K562 (cell line): Measurements from ENCODE around the gene RASL11A. TPM values are rescaled to one million over a fixed set of nuclear protein-coding genes. Genes with fewer than 3 reads are reported as not detected.

Experiments
- ATAC-seq: fragments of 200-7000 bp; cut with Tn5 transposase; 3 replicates; pipeline ENCODE4 v1.9.1; 2020; ENCODE audit warnings: moderate library complexity
- BruUV-seq: library from RNA; stranded (reverse); fragments of 400-500 nt; replicated peaks from 2 replicates; lab custom pipeline; 2021; lab: Mats Ljungman, UMichigan
- CTCF ChIA-PET: fragments of 300-600 bp; formaldehyde crosslinking; extraction: SDS; loops from one replicate; lab custom pipeline; 2021; ENCODE audit warnings: low intra/inter-chr PET ratio; lab: Yijun Ruan, JAX
- POLR2A ChIA-PET: fragments of 300-600, 350-650 bp; sonication (Branson Sonifier 250); formaldehyde crosslinking; extraction: SDS; loops from one replicate; lab custom pipeline; 2021; ENCODE audit warnings: antibody characterized with exemption, inconsistent platforms; lab: Yijun Ruan, JAX
- DNase-seq, 4 experiments: peaks; one replicate each; pipeline versions ENCODE4 v3.0.0 to v3.0.0-alpha.2; 2011 to 2018; ENCODE audit warnings: low spot score in 3 of 4, mixed read lengths in 3 of 4; ENCODE audit errors: extremely low read depth in 1 of 4
- FAIRE-seq: peaks from 2 replicates; lab custom pipeline; 2011; peaks lifted over from hg19 to GRCh38; lab: Jason Lieb, UNC
- H2AFZ ChIP-seq: 2 replicates; pipeline ENCODE4 v1.6.0; 2011; ENCODE audit warnings: low read depth, low read length, control low read depth, inconsistent platforms
- H3K27ac ChIP-seq: fragments of 200-600 bp; 3 replicates; pipeline ENCODE4 v1.8.0; 2011; ENCODE audit warnings: low read depth, mild to moderate bottlenecking, control low read depth, inconsistent platforms, low read length, moderate library complexity, mixed read lengths; ENCODE audit errors: extremely low read depth
- H3K27me3 ChIP-seq, 2 experiments: fragments of 300-600 bp in 1 of 2; 2 replicates in 1 of 2; 3 replicates in 1 of 2; pipeline versions ENCODE4 v1.6.0 to v1.8.0; 2011; ENCODE audit warnings: inconsistent platforms in 2 of 2, low read length in 2 of 2, mild to moderate bottlenecking in 1 of 2, mixed read lengths in 1 of 2, moderate library complexity in 1 of 2; ENCODE audit not compliant: control insufficient read depth in 2 of 2, insufficient read depth in 2 of 2
- H3K36me3 ChIP-seq: fragments of 300-600 bp; 3 replicates; pipeline ENCODE4 v1.8.0; 2011; ENCODE audit warnings: mild to moderate bottlenecking, low read length, inconsistent platforms; ENCODE audit not compliant: control insufficient read depth, insufficient read depth
- H3K4me1 ChIP-seq, 2 experiments: fragments of 200-600 bp in 1 of 2; replicated peaks in 1 of 2; 2 replicates in 1 of 2; 3 replicates in 1 of 2; pipeline versions ENCODE4 v1.5.1 to v1.8.0; 2011; ENCODE audit warnings: inconsistent platforms in 2 of 2, low read length in 2 of 2, mild to moderate bottlenecking in 1 of 2, mixed read lengths in 1 of 2, moderate library complexity in 1 of 2; ENCODE audit not compliant: control insufficient read depth in 2 of 2, insufficient read depth in 2 of 2
- H3K4me2 ChIP-seq: 2 replicates; pipeline ENCODE4 v1.6.1; 2011; ENCODE audit warnings: low read length, control low read depth, inconsistent platforms, mixed read lengths; ENCODE audit not compliant: insufficient read depth
- H3K4me3 ChIP-seq: fragments of 200-600 bp; sonication (generic), shearing (Covaris generic); 2 replicates; pipeline ENCODE4 v1.5.1; 2016; ENCODE audit warnings: control low read depth, inconsistent platforms
- H3K79me2 ChIP-seq: fragments of 200-600 bp; 3 replicates; pipeline ENCODE4 v1.8.0; 2011; ENCODE audit warnings: low read length, inconsistent platforms; ENCODE audit not compliant: control insufficient read depth, insufficient read depth
- H3K9ac ChIP-seq, 2 experiments: 2 replicates each; pipeline versions ENCODE4 v1.6.0 to v1.6.1; 2011; ENCODE audit warnings: low read depth in 2 of 2, low read length in 2 of 2, control low read depth in 1 of 2, inconsistent platforms in 1 of 2, mild to moderate bottlenecking in 1 of 2, mixed read lengths in 1 of 2; ENCODE audit not compliant: insufficient read depth in 1 of 2
- H3K9me1 ChIP-seq: one replicate; pipeline ENCODE4 v1.6.0; 2011; ENCODE audit warnings: inconsistent platforms, mild to moderate bottlenecking, low read length, moderate library complexity; ENCODE audit not compliant: control insufficient read depth, insufficient read depth
- H3K9me3 ChIP-seq: replicated peaks from 2 replicates; pipeline ENCODE4 v1.5.1; 2011; ENCODE audit warnings: low read depth, low read length, inconsistent platforms; ENCODE audit not compliant: control insufficient read depth, insufficient read depth
- H4K20me1 ChIP-seq: replicated peaks from 2 replicates; pipeline ENCODE4 v1.6.1; 2011; ENCODE audit warnings: low read length, inconsistent platforms, mixed read lengths; ENCODE audit not compliant: control insufficient read depth, insufficient read depth
- ATF1 ChIP-seq, 2 experiments: fragments of 450-650 bp in 1 of 2; IDR thresholded peaks; 2 replicates each; pipeline ENCODE4 v1.6.1; 2016; ENCODE audit warnings: missing compliant biosample characterization in 1 of 2, missing genetic modification characterization in 1 of 2
- MAZ ChIP-seq, 2 experiments: fragments of 450-650 bp in 1 of 2; sonication (generic) in 1 of 2; formaldehyde crosslinking; IDR thresholded peaks in 1 of 2; conservative IDR thresholded peaks in 1 of 2; 2 replicates each; pipeline versions ENCODE4 v1.4.0 to v1.5.0; 2020; ENCODE audit warnings: mild to moderate bottlenecking in 1 of 2, missing genetic modification reagents in 1 of 2
- PCBP2 ChIP-seq: fragments of 200-400 bp; formaldehyde crosslinking; IDR thresholded peaks from 2 replicates; pipeline ENCODE4 v1.6.1; 2018; ENCODE audit warnings: low read length, low read depth, mild to moderate bottlenecking, moderate library complexity; ENCODE audit not compliant: poor library complexity, severe bottlenecking
- SIRT6 ChIP-seq: IDR thresholded peaks from one replicate; pipeline ENCODE4 v1.6.1; 2012; ENCODE audit warnings: low read depth, mild to moderate bottlenecking, control low read depth, inconsistent platforms, low read length, moderate library complexity
- ZFPM2 ChIP-seq: fragments of 250-450 bp; sonication (Bioruptor Pico); IDR thresholded peaks from 2 replicates; pipeline ENCODE4 v1.5.1; 2022; ENCODE audit warnings: mild to moderate bottlenecking
- WGBS: fragments of 100-300 bp; shearing (Covaris generic); methylation state at CpG from one replicate; pipeline ENCODE4 v1.1.6; 2016; ENCODE audit warnings: low coverage, mixed read lengths; ENCODE audit not compliant: insufficient coverage; ENCODE audit errors: missing lambda C conversion rate; 5-methylcytosine and 5-hydroxymethylcytosine counted together
- in situ Hi-C: fragments of 300-500 bp; cut with MboI; formaldehyde crosslinking; loops from 4 replicates; pipeline ENCODE4 v1.15.0; 2018; ENCODE audit warnings: inconsistent platforms, mixed read lengths
- intact Hi-C: fragments of 100-400 bp; cut with micrococcal nuclease; formaldehyde crosslinking; loops from 2 replicates; pipeline ENCODE4 v1.14.2; 2022
- polyA plus RNA-seq, 8 experiments: library from polyadenylated mRNA; depleted of rRNA in 4 of 8; stranded (reverse) in 5 of 8; unstranded in 3 of 8; fragments of >200 nt; fragmentation: Nextera tagmentation in 2 of 8; fragmentation: Illumina TruSeq in 1 of 8; extraction: Ambion mirVana in 2 of 8; extraction: Trizol in 1 of 8; gene quantifications; 2 replicates each; pipeline versions ENCODE4 v1.2.1 to v1.2.3, GENCODE V29; 2011 to 2014; ENCODE audit warnings: inconsistent platforms in 1 of 8, missing spikeins in 1 of 8
- total RNA-seq, 7 experiments: library from RNA; depleted of rRNA in 6 of 7; stranded (reverse); fragments of >200 nt in 6 of 7; fragmentation: Illumina TruSeq in 2 of 7; extraction: Trizol in 2 of 7; gene quantifications; 2 replicates each; pipeline versions ENCODE4 v1.2.1 to v1.2.3, GENCODE V29; 2011 to 2021; ENCODE audit warnings: low replicate concordance in 1 of 7
- TF ChIP-seq, protein P1 (sequence below), 2 experiments: fragments of 450-650 bp; IDR thresholded peaks; 2 replicates each; pipeline ENCODE4 v1.6.1; 2016; ENCODE audit warnings: mild to moderate bottlenecking in 2 of 2, borderline replicate concordance in 1 of 2, low read depth in 1 of 2, moderate library complexity in 1 of 2

RASL11A gene
- total and polyA plus RNA-seq, 9 of the 15 experiments (the other 6 are each of a cell fraction or from before 2014, with no cell fraction given): 0.11 to 2.2 (median 1.5) TPM; not detected in 1

GRCh38 chr13:27261396-27261795 is 9.2 kb upstream of the RASL11A start:
- peaks cover 11% of the 10 kb centered on the region; the same call in 1 of the 2 replicates for H4K20me1 ChIP-seq
- 0 out of 3 replicates have a peak, but pooled peaks cover 3% of the 10 kb centered on the region for H3K79me2 ChIP-seq
- H3K9ac ChIP-seq: no peak overlapping the region
- H3K27me3 ChIP-seq: no peaks in the 10 kb centered on the region
- CTCF ChIA-PET: no interaction called here
- no peak overlapping the region for H3K4me3 ChIP-seq
- DNase-seq (no peak), FAIRE-seq (no peak), ATAC-seq (no peak)
- 56% methylated on average over 4 of the region's 5 CpGs for WGBS
- in situ Hi-C loops: no loop called here
- no peak overlapping the region for H3K4me2 ChIP-seq
- TF ChIP-seq ATF1 (CRISPR knock-in tag; IDR thresholded peaks at IDR 0.05) (no peak), ATF1 (tag; IDR thresholded peaks at IDR 0.05) (no peak), SIRT6 (no peak), MAZ (CRISPR knock-in tag; conservative IDR thresholded peaks at IDR 0.05 in 1 of 2, IDR thresholded peaks at IDR 0.05 in 1 of 2) (no peak)
- peaks cover 30% of the 10 kb centered on the region for H3K36me3 ChIP-seq
- no peaks in the 10 kb centered on the region for H3K9me3 ChIP-seq
- H2AFZ ChIP-seq: no peak overlapping the region
- peaks cover 0 to 7% of the 10 kb centered on the region in 2 experiments; a peak in 3 of 5 replicates for H3K4me1 ChIP-seq
- POLR2A ChIA-PET: no interaction called here
- intact Hi-C loops: no loop called here
- no peaks in the 10 kb centered on the region for H3K9me1 ChIP-seq
- no TSS peak for BruUV-seq
- no peak overlapping the region for H3K27ac ChIP-seq

- DNase-seq (no peak), ATAC-seq (no peak), FAIRE-seq (no peak)
- Histone ChIP-seq H3K9ac (no peak overlapping the region), H3K9me1 (no peaks in the 10 kb centered on the region), H3K9me3 (no peaks in the 10 kb centered on the region), H3K4me2 (no peak overlapping the region), H4K20me1 (0 out of 2 replicates have a peak, but pooled peaks cover 4% of the 10 kb centered on the region), H3K27ac (no peak overlapping the region), H3K27me3 (no peaks in the 10 kb centered on the region), H3K4me1 (no peaks in the 10 kb centered on the region; a peak in 3 of 5 replicates), H3K36me3 (peaks cover 9% of the 10 kb centered on the region), H3K79me2 (no peaks in the 10 kb centered on the region), H2AFZ (no peak overlapping the region), H3K4me3 (no peak overlapping the region)
- 36% methylated on average over 2 of the region's 2 CpGs for WGBS
- no TSS peak for BruUV-seq
- ChIA-PET POLR2A (no interaction called here), CTCF (no interaction called here)
- intact Hi-C loops (no loop called here), in situ Hi-C loops (no loop called here)
- no peak for TF ChIP-seq PCBP2
- no peak for TF ChIP-seq SIRT6
- TF ChIP-seq, protein P1, sequence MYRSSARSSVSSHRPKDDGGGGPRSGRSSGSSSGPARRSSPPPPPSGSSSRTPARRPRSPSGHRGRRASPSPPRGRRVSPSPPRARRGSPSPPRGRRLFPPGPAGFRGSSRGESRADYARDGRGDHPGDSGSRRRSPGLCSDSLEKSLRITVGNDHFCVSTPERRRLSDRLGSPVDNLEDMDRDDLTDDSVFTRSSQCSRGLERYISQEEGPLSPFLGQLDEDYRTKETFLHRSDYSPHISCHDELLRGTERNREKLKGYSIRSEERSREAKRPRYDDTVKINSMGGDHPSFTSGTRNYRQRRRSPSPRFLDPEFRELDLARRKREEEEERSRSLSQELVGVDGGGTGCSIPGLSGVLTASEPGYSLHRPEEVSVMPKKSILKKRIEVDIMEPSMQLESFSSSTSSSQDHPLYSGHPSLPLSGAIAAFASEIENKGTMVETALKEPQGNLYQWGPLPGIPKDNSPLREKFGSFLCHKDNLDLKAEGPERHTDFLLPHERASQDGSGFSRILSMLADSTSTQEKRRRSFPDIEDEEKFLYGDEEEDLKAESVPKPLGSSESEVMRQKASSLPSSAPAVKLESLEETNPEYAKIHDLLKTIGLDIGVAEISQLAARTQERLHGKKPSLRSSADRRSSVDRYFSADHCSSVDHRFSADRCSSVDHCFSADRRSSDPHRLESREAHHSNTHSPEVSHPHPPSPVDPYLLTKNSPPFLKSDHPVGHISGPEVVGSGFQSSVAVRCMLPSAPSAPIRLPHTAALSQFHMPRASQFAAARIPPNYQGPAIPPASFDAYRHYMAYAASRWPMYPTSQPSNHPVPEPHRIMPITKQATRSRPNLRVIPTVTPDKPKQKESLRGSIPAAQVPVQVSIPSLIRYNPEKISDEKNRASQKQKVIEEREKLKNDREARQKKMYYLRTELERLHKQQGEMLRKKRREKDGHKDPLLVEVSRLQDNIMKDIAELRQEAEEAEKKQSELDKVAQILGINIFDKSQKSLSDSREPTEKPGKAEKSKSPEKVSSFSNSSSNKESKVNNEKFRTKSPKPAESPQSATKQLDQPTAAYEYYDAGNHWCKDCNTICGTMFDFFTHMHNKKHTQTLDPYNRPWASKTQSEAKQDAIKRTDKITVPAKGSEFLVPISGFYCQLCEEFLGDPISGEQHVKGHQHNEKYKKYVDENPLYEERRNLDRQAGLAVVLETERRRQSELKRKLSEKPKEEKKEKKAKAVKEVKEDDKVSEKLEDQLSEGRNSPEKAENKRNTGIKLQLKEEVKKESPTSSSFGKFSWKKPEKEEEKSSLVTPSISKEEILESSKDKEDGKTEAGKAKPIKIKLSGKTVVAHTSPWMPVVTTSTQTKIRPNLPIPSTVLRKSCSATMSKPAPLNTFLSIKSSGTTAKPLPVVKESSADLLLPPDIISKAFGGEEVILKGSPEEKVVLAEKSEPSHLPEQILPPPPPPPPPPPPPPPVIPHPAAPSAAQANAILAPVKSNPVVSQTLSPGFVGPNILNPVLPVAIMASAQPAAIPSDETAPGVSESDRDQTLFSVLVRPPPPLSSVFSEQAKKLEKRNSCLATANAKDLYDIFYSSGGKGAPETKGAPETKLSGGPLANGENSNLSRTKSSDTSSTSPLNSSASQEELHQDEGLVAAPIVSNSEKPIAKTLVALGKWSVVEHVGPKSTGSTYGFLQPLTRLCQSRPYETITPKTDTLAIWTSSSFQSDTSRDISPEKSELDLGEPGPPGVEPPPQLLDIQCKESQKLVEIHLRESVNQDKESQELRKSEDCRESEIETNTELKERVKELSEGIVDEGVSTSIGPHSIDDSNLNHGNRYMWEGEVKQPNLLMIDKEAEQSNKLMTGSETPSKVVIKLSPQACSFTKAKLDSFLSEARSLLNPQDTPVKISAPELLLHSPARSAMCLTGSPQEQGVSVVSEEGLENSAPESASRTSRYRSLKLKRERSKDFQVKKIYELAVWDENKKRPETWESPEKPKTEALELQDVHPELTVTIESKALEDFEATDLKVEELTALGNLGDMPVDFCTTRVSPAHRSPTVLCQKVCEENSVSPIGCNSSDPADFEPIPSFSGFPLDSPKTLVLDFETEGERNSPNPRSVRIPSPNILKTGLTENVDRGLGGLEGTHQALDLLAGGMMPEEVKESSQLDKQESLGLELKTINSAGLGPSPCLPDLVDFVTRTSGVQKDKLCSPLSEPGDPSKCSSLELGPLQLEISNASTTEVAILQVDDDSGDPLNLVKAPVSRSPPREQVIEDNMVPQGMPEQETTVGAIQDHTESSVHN (IDR thresholded peaks at IDR 0.05; ENCODE audit: borderline replicate concordance in 1 of 2, low read depth in 1 of 2): no peak
- TF ChIP-seq ZFPM2 (CRISPR knock-in tag): no peak
These were observed 7.2 kb upstream of the RASL11A start for GRCh38 chr13:27263438-27263837.
